ENCODE data around the gene NUTM2A. TPM values are rescaled to one million over a fixed set of nuclear protein-coding genes. Genes with fewer than 3 reads are reported as not detected.
"Not testable (repeated sequence)": the region's sequence is repeated elsewhere in the genome, so short reads cannot be mapped to it uniquely, and the experiment has no call there.

The NUTM2A gene
- total RNA-seq (1 to 10 TPM; 1.2 to 1.6 TPM), total RNA-seq (0 to 1.7 (median 0.47) reads per million in 172 experiments)
- 1.7 TPM for polyA plus RNA-seq (2013, experiment 1 of 2)
- polyA plus RNA-seq (2013, experiment 2 of 2), result 2.1 TPM

GRCh38 chr10:87225148-87225547 is at the start of gene NUTM2A:
TSS of gene NUTM2A (plus strand) at chr10:87225448. CDS start at chr10:87225831, 383 bp downstream.
- H3K9me3 Mint-ChIP-seq; H3K36me3 ChIP-seq (ENCODE audit: insufficient read depth, low read length); intact Hi-C loops (cut with DNase I, micrococcal nuclease); POLR2A ChIA-PET; DNase-seq; H3K4me1 ChIP-seq (ENCODE audit: insufficient read depth, low read length); H3K36me3 Mint-ChIP-seq (ENCODE audit: low read depth); H3K27ac ChIP-seq (ENCODE audit: low read depth in 1 of 2, low read length in 2 of 2); H3K27me3 ChIP-seq (ENCODE audit: control insufficient read depth in 1 of 2, insufficient read depth in 2 of 2, low read length in 2 of 2); H3K4me1 Mint-ChIP-seq (ENCODE audit: low read depth); H3K9me3 ChIP-seq (ENCODE audit: control insufficient read depth in 1 of 2, insufficient read depth in 1 of 2, low read length in 2 of 2); ATAC-seq (ENCODE audit: poor library complexity); H3K4me3 ChIP-seq (ENCODE audit: low read length); CTCF ChIA-PET; H3K27ac Mint-ChIP-seq; H3K4me3 Mint-ChIP-seq; H3K27me3 Mint-ChIP-seq: not testable (repeated sequence)

GRCh38 chr10:87177587-87177986 is 47.7 kb upstream of the NUTM2A start:
- H3K27ac ChIP-seq (ENCODE audit: low read depth in 1 of 2, low read length in 2 of 2); H3K9me3 ChIP-seq (ENCODE audit: control insufficient read depth in 1 of 2, insufficient read depth in 1 of 2, low read length in 2 of 2); intact Hi-C loops (cut with DNase I, micrococcal nuclease); H3K27ac Mint-ChIP-seq; H3K4me3 Mint-ChIP-seq; DNase-seq; H3K27me3 Mint-ChIP-seq; H3K9me3 Mint-ChIP-seq; CTCF ChIA-PET; H3K4me1 Mint-ChIP-seq (ENCODE audit: low read depth); H3K4me3 ChIP-seq (ENCODE audit: low read length); H3K27me3 ChIP-seq (ENCODE audit: control insufficient read depth in 1 of 2, insufficient read depth in 2 of 2, low read length in 2 of 2); ATAC-seq (ENCODE audit: poor library complexity); H3K4me1 ChIP-seq (ENCODE audit: insufficient read depth, low read length); POLR2A ChIA-PET; H3K36me3 ChIP-seq (ENCODE audit: insufficient read depth, low read length): not testable (repeated sequence)
- H3K36me3 Mint-ChIP-seq (ENCODE audit: low read depth), result peaks cover 31% of the 10 kb centered on the region

- intact Hi-C loops (cut with DNase I, micrococcal nuclease); H3K4me3 ChIP-seq (ENCODE audit: low read length); H3K9me3 ChIP-seq (ENCODE audit: control insufficient read depth in 1 of 2, insufficient read depth in 1 of 2, low read length in 2 of 2); H3K9me3 Mint-ChIP-seq; POLR2A ChIA-PET; ATAC-seq (ENCODE audit: poor library complexity); H3K27me3 Mint-ChIP-seq; H3K27me3 ChIP-seq (ENCODE audit: control insufficient read depth in 1 of 2, insufficient read depth in 2 of 2, low read length in 2 of 2); H3K27ac ChIP-seq (ENCODE audit: low read depth in 1 of 2, low read length in 2 of 2); H3K4me3 Mint-ChIP-seq; CTCF ChIA-PET; H3K27ac Mint-ChIP-seq; H3K4me1 Mint-ChIP-seq (ENCODE audit: low read depth); H3K4me1 ChIP-seq (ENCODE audit: insufficient read depth, low read length): not testable (repeated sequence)
- peaks cover 11% of the 10 kb centered on the region for H3K36me3 ChIP-seq (ENCODE audit: insufficient read depth, low read length)
- H3K36me3 Mint-ChIP-seq (ENCODE audit: low read depth), result peaks cover 83% of the 10 kb centered on the region
- peak in 3 of 14 experiments; percentile 21 to 34 (median 31) for DNase-seq
Measured at GRCh38 chr10:87184421-87184820, 40.8 kb upstream of the NUTM2A start.

GRCh38 chr10:87186016-87186415 is 39.2 kb upstream of the NUTM2A start:
- POLR2A ChIA-PET; H3K4me1 ChIP-seq (ENCODE audit: insufficient read depth, low read length); intact Hi-C loops (cut with DNase I, micrococcal nuclease); H3K9me3 ChIP-seq (ENCODE audit: control insufficient read depth in 1 of 2, insufficient read depth in 1 of 2, low read length in 2 of 2); H3K4me1 Mint-ChIP-seq (ENCODE audit: low read depth); ATAC-seq (ENCODE audit: poor library complexity); H3K27ac ChIP-seq (ENCODE audit: low read depth in 1 of 2, low read length in 2 of 2); H3K27me3 ChIP-seq (ENCODE audit: control insufficient read depth in 1 of 2, insufficient read depth in 2 of 2, low read length in 2 of 2); H3K9me3 Mint-ChIP-seq; DNase-seq; CTCF ChIA-PET; H3K27ac Mint-ChIP-seq; H3K4me3 Mint-ChIP-seq; H3K4me3 ChIP-seq (ENCODE audit: low read length); H3K27me3 Mint-ChIP-seq: not testable (repeated sequence)
- H3K36me3 ChIP-seq (ENCODE audit: insufficient read depth, low read length), result peaks cover 14% of the 10 kb centered on the region
- H3K36me3 Mint-ChIP-seq (ENCODE audit: low read depth), result peaks cover 78% of the 10 kb centered on the region

- not testable (repeated sequence) for H3K4me3 Mint-ChIP-seq, DNase-seq
Measured at GRCh38 chr10:87187573-87187972, 37.7 kb upstream of the NUTM2A start.

GRCh38 chr10:87191841-87192240 is 33.4 kb upstream of the NUTM2A start:
- DNase-seq; H3K27ac ChIP-seq (ENCODE audit: low read depth in 1 of 2, low read length in 2 of 2); H3K4me3 Mint-ChIP-seq; H3K4me1 ChIP-seq (ENCODE audit: insufficient read depth, low read length); CTCF ChIA-PET; POLR2A ChIA-PET; H3K27me3 Mint-ChIP-seq; H3K4me1 Mint-ChIP-seq (ENCODE audit: low read depth); H3K9me3 Mint-ChIP-seq; intact Hi-C loops (cut with DNase I, micrococcal nuclease); H3K27me3 ChIP-seq (ENCODE audit: control insufficient read depth in 1 of 2, insufficient read depth in 2 of 2, low read length in 2 of 2); ATAC-seq (ENCODE audit: poor library complexity); H3K27ac Mint-ChIP-seq; H3K4me3 ChIP-seq (ENCODE audit: low read length); H3K9me3 ChIP-seq (ENCODE audit: control insufficient read depth in 1 of 2, insufficient read depth in 1 of 2, low read length in 2 of 2): not testable (repeated sequence)
- peaks cover 16% of the 10 kb centered on the region for H3K36me3 ChIP-seq (ENCODE audit: insufficient read depth, low read length)
- peaks cover 47% of the 10 kb centered on the region for H3K36me3 Mint-ChIP-seq (ENCODE audit: low read depth)

More at GRCh38 chr10:87187573-87187972, 37.7 kb upstream of the NUTM2A start:
- CTCF ChIA-PET; H3K27ac ChIP-seq (ENCODE audit: low read depth in 1 of 2, low read length in 2 of 2); H3K9me3 Mint-ChIP-seq; POLR2A ChIA-PET; H3K27ac Mint-ChIP-seq; H3K4me1 Mint-ChIP-seq (ENCODE audit: low read depth); H3K27me3 ChIP-seq (ENCODE audit: control insufficient read depth in 1 of 2, insufficient read depth in 2 of 2, low read length in 2 of 2); intact Hi-C loops (cut with DNase I, micrococcal nuclease); ATAC-seq (ENCODE audit: poor library complexity); H3K4me1 ChIP-seq (ENCODE audit: insufficient read depth, low read length); H3K27me3 Mint-ChIP-seq; H3K4me3 ChIP-seq (ENCODE audit: low read length); H3K9me3 ChIP-seq (ENCODE audit: control insufficient read depth in 1 of 2, insufficient read depth in 1 of 2, low read length in 2 of 2): not testable (repeated sequence)
- peaks cover 18% of the 10 kb centered on the region for H3K36me3 ChIP-seq (ENCODE audit: insufficient read depth, low read length)
- peaks cover 81% of the 10 kb centered on the region for H3K36me3 Mint-ChIP-seq (ENCODE audit: low read depth)

GRCh38 chr10:87200924-87201323 is 24.3 kb upstream of the NUTM2A start:
- Mint-ChIP-seq H3K4me3 (peak overlapping the region; percentile 51), H3K27ac (peak overlapping the region; percentile 18), H3K4me1 (ENCODE audit: low read depth) (peaks cover 17% of the 10 kb centered on the region)
- H3K27me3 ChIP-seq (ENCODE audit: control insufficient read depth in 1 of 2, insufficient read depth in 2 of 2, low read length in 2 of 2); H3K9me3 ChIP-seq (ENCODE audit: control insufficient read depth in 1 of 2, insufficient read depth in 1 of 2, low read length in 2 of 2); H3K9me3 Mint-ChIP-seq; H3K36me3 Mint-ChIP-seq (ENCODE audit: low read depth); H3K27ac ChIP-seq (ENCODE audit: low read depth in 1 of 2, low read length in 2 of 2); POLR2A ChIA-PET; CTCF ChIA-PET; H3K27me3 Mint-ChIP-seq; intact Hi-C loops (cut with DNase I, micrococcal nuclease); H3K4me3 ChIP-seq (ENCODE audit: low read length); H3K36me3 ChIP-seq (ENCODE audit: insufficient read depth, low read length): not testable (repeated sequence)
- peak in 4 of 14 experiments; percentile 7 to 83 (median 74) for DNase-seq
- H3K4me1 ChIP-seq (ENCODE audit: insufficient read depth, low read length), result peaks cover 11% of the 10 kb centered on the region
- ATAC-seq (ENCODE audit: poor library complexity), result peak; percentile 62

Measured in CD4-positive, alpha-beta T cell (primary cell).